Nephron progenitor cell (in vitro differentiated cells): ENCODE data around the gene PARP6.

ENCODE experiments used
- DNase-seq: peaks from one replicate; pipeline ENCODE4 v3.0.0; 2021
- H3K27ac Mint-ChIP-seq: 2 replicates; pipeline ENCODE4 v1.8.0; 2021; ENCODE audit warnings: mild to moderate bottlenecking, moderate library complexity, mixed read lengths
- H3K27me3 Mint-ChIP-seq: 2 replicates; pipeline ENCODE4 v1.8.0; 2021; ENCODE audit warnings: mild to moderate bottlenecking, low read depth, mixed read lengths; ENCODE audit not compliant: poor library complexity
- H3K36me3 Mint-ChIP-seq: 2 replicates; pipeline ENCODE4 v1.8.0; 2021; ENCODE audit warnings: low read depth, mixed read lengths
- H3K4me1 Mint-ChIP-seq: 2 replicates; pipeline ENCODE4 v1.8.0; 2021; ENCODE audit warnings: mixed read lengths
- H3K4me3 Mint-ChIP-seq: 2 replicates; pipeline ENCODE4 v1.8.0; 2021; ENCODE audit warnings: mild to moderate bottlenecking, moderate library complexity, mixed read lengths
- H3K9me3 Mint-ChIP-seq: 2 replicates; pipeline ENCODE4 v1.8.0; 2021; ENCODE audit warnings: mild to moderate bottlenecking, moderate library complexity, mixed read lengths
- TF ChIP-seq, protein P1 (sequence below): fragments of 200-600 bp; sonication (generic); IDR thresholded peaks from 2 replicates; pipeline ENCODE4 v1.5.0; 2021; ENCODE audit warnings: antibody characterized with exemption

The PARP6 gene

DNA sequence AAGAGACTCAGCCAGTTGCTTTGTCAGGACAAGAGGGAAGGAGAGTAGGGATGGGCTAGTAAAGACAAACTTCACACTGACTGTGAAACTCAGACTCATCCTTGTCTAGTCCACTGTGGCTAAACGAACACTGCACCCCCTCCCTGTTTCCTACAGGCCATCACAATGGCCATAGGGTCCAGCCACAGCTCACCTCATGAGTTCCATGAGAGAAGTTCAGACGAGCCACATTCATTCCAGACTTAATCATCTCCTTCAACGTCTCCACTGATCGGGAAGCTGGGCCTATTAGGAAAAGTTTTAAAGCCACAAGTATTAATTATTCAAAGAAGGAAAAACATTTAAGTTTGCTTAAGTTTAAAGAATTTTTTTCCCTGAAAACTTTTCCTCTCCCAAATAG is 55.1 kb downstream of the PARP6 start:
- Mint-ChIP-seq H3K9me3 (no peaks in the 10 kb centered on the region), H3K4me3 (no peak overlapping the region), H3K36me3 (peaks cover 90% of the 10 kb centered on the region), H3K4me1 (peaks cover 30% of the 10 kb centered on the region), H3K27me3 (no peaks in the 10 kb centered on the region), H3K27ac (no peak overlapping the region)
- DNase-seq: no peak
- TF ChIP-seq, protein P1, sequence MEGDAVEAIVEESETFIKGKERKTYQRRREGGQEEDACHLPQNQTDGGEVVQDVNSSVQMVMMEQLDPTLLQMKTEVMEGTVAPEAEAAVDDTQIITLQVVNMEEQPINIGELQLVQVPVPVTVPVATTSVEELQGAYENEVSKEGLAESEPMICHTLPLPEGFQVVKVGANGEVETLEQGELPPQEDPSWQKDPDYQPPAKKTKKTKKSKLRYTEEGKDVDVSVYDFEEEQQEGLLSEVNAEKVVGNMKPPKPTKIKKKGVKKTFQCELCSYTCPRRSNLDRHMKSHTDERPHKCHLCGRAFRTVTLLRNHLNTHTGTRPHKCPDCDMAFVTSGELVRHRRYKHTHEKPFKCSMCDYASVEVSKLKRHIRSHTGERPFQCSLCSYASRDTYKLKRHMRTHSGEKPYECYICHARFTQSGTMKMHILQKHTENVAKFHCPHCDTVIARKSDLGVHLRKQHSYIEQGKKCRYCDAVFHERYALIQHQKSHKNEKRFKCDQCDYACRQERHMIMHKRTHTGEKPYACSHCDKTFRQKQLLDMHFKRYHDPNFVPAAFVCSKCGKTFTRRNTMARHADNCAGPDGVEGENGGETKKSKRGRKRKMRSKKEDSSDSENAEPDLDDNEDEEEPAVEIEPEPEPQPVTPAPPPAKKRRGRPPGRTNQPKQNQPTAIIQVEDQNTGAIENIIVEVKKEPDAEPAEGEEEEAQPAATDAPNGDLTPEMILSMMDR: no peak

DNA sequence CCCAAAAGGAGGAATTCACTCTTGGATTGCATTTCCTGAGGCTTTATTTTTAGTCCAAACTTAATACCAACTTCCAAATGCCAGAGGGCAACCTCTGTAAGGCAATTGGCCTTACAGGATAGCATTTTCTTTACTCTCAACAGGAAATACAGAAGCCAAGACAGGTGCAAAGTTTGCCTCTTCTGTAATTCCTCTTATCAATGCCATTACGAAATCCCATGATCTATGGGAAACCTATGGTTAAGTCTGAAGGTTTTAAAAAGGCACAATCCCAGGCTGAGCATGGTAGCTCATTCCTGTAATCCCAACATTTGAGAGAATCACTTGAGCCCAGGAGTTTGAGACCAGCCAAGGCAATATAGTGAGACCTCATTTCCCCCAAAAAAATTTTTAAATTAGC is 56.3 kb downstream of the PARP6 start:
- TF ChIP-seq, protein P1: no peak
- Mint-ChIP-seq H3K36me3 (peaks cover 93% of the 10 kb centered on the region), H3K4me1 (peaks cover 19% of the 10 kb centered on the region), H3K4me3 (no peak overlapping the region), H3K27ac (no peak overlapping the region), H3K9me3 (no peaks in the 10 kb centered on the region), H3K27me3 (no peaks in the 10 kb centered on the region)
- no peak for DNase-seq

DNA sequence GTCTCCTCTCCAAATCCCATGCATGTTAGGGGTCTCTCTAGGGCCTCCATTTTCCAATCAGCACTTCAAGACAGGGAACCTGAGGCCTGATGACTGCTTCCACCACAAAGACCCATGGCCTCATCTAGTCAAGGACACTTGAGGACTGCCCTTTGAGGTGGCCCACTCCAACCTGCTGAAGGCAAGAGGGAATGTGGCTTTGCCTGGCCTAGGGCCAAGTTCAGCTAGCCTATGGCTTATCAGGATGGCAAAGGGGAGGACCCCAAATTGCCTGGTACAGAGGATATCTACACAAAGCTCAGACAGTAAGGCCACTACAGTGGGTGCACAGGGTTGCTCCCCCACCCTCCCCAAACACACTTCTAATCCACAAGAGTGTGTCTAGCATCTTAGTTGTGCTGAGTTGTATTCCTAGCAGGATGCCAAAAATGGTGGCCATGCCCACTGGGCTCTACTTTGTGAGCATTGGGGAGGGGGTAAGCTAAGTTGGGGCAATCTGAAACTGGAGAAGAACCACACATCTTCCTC is 64.7 kb downstream of the PARP6 start:
- TF ChIP-seq, protein P1: no peak
- Mint-ChIP-seq H3K27ac (no peak overlapping the region), H3K27me3 (no peaks in the 10 kb centered on the region), H3K4me1 (no peaks in the 10 kb centered on the region), H3K4me3 (no peak overlapping the region), H3K9me3 (no peaks in the 10 kb centered on the region), H3K36me3 (peaks cover 94% of the 10 kb centered on the region)
- DNase-seq: no peak

DNA sequence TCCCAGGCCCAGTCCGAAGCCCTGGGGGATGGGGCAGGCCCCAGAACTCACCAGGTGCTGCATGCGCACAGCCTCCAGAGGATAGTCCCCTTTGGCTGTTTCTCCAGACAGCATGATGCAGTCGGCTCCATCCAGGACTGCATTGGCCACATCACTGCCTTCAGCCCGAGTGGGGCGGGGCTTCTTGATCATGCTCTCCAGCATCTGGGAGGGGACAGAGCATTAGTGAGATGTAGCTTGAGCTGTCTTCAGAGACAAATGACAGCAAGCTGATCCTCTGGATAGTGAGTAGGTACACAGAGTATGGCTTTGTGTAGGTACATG is 65.7 kb downstream of the PARP6 start:
- Mint-ChIP-seq H3K27ac (no peak overlapping the region), H3K4me3 (no peak overlapping the region), H3K4me1 (no peaks in the 10 kb centered on the region), H3K36me3 (peaks cover 89% of the 10 kb centered on the region), H3K9me3 (no peaks in the 10 kb centered on the region), H3K27me3 (no peaks in the 10 kb centered on the region)
- TF ChIP-seq, protein P1: no peak
- no peak for DNase-seq

DNA sequence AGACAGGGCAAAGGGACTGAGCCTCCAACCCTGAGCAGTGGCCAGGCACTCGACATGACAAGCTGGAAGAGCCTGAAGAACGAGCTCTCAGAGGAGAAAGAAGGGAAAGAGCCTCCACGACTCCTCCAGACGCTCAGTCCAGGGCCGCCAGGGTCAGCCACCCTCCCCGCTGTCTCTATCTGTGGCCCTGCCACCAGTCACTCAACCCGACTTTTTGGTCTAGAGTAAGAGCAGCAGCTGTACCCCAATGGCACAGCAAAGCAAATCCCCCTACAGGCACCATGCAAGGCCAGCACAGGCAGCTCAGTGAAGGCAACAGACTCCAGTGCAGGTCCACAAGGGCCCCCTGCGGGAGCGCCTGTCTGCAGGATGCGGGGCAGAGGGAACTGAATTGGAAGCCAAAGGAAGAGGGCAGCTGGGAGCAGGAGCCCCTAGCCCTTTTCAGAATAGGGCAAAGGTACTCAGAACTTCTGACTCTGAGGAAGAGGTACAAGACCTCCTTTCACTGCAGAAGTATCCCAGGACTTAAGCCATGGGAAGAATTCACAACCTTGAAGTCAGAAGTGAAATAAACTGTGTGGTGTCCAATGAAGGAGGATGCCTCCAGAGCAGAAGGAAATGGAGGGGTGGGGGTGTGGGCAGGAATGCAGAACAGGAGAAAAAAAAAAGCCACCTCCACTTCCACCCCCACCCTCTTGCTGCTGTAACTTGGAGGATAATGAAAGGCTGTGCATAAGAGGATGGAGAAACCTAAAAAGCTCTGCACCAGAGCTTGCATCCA is 66.3 kb downstream of the PARP6 start:
- H3K4me1 Mint-ChIP-seq: no peaks in the 10 kb centered on the region
- TF ChIP-seq, protein P1: no peak
- H3K27ac Mint-ChIP-seq: peak overlapping the region; percentile 61
- peaks cover 84% of the 10 kb centered on the region for H3K36me3 Mint-ChIP-seq
- no peaks in the 10 kb centered on the region for H3K9me3 Mint-ChIP-seq
- H3K27me3 Mint-ChIP-seq: no peaks in the 10 kb centered on the region
- no peak overlapping the region for H3K4me3 Mint-ChIP-seq
- DNase-seq: no peak

DNA sequence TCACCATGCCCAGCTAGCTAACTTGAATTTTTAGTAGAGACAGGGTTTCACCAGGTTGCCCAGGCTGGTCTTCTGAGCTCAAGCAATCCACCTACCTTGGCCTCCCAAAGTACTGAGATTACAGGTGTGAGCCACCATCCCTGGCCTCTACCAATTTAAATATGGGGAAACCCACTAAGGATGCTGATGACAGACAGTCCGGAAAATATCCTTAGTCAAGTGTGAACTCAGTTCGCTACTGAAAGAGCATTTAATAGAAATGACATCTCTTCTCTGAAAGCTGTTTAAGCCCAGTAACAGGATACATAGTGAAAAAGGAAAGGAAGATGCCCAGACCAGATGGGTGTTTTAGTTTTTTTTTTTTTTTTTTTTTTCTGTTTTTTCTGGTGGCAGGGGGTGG is 67.1 kb downstream of the PARP6 start:
- TF ChIP-seq, protein P1: no peak
- Mint-ChIP-seq H3K27ac (peak overlapping the region; percentile 61), H3K4me1 (no peaks in the 10 kb centered on the region), H3K27me3 (peaks cover 3% of the 10 kb centered on the region), H3K36me3 (peaks cover 86% of the 10 kb centered on the region), H3K4me3 (no peak overlapping the region), H3K9me3 (no peaks in the 10 kb centered on the region)
- DNase-seq: no peak
